ENCODE results near the gene RFX8.
"Not testable (repeated sequence)": the region's sequence is repeated elsewhere in the genome, so short reads cannot be mapped to it uniquely, and the experiment has no call there.

The RFX8 gene

DNA sequence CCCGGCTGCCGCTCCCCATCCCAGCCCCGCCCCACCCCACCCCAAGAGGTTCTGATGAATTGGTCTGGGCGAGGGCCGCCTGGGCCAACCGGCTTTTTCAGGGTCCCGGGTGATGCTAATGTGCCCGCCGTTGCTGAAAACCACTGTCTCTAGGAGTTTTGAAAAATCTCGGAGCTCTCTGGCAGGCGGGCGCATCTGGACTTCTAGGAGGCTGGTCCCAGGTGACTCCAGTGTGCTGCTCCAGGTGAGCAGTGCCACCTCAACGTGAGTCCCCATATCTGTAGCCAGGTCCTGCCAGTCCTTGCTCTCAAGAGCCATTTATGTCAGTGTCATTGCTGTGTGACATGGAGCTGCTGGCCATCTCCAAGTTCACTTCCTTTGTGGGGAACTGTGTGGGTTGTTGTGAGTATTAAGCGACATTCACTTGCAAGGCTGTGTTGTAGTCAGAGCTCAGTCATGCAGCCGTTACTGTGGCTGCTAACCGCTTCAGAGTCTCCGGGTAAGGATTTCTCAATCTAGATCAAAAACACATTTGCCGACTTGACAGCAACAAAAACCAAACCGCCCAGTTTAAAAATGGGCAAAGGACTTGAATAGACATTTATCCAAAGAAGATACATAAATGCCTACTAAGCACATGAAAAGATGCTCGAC is at the start of gene RFX8:
Gene RFX8, minus strand, starts transcription at position 382 of the 654 bp plus-strand sequence. CDS start 8,264 bp downstream, outside the sequence.
- no peak for DNase-seq

- no peak for DNase-seq
These were observed 46.6 kb upstream of the RFX8 start for GRCh38 chr2:101521487-101521886.

DNA sequence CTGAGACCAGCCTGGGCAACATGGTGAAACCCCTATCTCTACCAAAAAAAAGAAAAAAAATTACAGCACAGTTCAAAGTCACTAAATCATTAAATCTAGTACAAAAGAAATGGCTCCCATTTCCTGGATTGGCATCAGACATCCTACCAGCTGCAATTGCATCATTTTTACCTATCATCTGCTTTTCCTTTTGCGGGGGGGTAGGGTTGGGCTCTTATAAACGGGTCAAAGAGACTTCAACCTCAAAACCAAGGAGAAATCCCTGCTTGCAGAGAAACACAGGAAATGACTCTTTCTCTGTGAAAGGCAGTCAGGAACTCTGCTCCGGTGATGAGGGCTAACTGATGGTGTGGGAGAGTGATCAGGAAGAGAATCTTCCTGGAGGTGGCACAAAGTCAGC is 45.3 kb upstream of the RFX8 start:
- no peak for DNase-seq

DNA sequence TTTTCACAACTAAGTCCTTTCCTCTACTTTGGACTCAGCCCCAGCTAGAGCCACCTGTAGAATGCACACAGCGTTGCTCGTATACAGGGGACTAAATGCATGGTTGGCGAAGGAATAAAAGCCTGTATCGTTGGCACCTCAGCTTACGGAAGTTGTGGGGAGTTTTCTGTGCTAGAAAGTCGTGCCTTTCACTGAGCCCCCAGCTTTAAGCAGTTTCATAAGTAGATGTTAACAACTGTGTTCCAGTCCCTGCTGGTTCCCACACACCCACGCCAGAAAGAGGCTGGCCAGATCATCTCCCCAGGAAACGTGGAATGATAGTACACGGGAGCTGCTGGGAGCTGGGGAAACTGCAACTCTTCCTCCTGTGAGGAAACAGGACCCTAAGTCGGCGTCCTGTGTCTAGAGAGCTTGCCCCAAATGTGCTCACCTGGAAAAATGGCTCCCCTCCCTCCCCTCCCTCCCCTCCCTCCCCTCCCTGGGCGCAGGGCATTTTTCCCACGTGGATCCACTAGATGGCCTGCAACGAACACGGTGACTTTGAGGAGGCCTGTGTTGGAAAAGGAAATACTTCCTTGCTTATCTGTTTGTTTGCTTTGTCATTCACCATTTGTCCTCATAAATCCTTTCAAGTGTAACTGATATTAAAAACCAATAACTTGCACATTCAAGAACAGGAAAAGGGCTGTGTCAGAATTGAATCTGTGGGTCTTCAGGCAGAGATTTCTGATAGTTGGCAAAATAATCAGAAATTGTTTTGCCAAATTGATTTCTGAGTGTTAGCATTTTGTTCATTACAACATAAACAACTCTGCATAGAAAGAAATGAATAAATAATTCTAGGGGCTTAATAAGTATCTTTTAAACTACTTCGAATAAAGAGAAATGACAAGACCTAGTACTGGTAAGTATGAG is 43.9 kb upstream of the RFX8 start:
- DNase-seq, result peak; percentile 12

DNA sequence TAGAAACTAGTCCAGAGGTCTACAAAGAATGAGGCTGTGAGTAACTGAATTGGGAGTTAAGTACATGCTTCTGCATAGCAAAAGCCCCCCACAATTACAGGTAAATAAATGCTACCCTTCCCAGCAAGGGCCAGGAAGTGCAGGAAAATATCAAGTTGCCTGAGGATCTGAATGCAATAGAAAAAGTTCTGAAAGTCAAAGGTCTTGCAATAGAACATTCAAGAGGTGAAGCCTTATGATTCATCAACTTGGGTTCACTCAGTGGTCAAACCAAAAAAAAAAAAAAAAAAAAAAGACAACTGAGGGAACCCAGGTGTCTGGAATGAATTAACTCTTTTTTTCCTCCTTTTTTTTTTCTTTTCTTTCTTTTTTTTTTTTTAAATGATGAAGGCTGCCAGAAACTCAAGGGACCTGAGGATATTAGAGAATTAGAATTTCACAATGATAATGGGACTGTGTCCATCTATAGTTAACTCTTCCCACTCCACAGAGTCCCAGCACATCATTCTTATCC is 42.9 kb upstream of the RFX8 start:
- no peak for DNase-seq

- no peak for DNase-seq
These were observed 42.1 kb upstream of the RFX8 start for GRCh38 chr2:101516823-101517690.

- DNase-seq, result no peak
These were observed 41.4 kb upstream of the RFX8 start for GRCh38 chr2:101516349-101516748.

- no peak for DNase-seq
These were observed 40.6 kb upstream of the RFX8 start for GRCh38 chr2:101515477-101515876.

DNA sequence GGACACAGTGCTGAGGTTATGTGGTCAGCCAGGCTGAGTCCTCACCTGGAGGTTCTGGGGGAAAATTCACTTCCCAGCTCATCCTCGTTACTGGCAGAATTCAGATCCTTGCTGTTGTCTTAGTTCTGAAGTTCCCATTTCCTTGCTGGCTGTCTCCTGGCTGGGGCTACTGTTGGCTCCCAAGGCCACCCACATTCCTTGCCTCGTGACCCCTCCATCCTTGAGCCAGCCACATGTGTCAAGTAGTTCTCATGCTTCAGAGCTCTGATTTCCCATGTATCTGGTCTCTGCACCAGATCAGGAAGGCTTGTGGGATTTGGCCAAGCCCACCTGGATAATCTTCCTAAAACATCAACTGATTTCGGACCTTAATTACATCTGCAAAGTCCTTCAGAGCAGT is 38.1 kb upstream of the RFX8 start:
- DNase-seq, result no peak

DNA sequence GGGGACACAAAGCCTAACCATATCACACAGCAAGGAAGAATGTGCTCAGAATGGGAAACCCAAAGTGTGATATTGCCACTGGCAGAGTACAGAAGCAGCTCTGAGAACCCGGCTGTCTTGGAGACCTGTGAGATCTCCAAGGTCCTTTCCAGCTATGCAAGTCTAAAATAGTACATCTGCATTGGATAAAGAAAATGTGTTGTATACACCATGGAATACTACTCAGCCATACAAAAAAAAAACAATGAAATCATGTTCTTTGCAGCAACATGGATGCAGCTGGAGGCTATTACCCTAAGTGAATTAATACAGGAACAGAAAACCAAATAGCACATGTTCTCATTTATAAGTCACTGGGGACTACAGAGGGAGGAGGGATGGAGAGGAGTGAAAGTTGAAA is 36.5 kb upstream of the RFX8 start:
- no peak for DNase-seq

DNA sequence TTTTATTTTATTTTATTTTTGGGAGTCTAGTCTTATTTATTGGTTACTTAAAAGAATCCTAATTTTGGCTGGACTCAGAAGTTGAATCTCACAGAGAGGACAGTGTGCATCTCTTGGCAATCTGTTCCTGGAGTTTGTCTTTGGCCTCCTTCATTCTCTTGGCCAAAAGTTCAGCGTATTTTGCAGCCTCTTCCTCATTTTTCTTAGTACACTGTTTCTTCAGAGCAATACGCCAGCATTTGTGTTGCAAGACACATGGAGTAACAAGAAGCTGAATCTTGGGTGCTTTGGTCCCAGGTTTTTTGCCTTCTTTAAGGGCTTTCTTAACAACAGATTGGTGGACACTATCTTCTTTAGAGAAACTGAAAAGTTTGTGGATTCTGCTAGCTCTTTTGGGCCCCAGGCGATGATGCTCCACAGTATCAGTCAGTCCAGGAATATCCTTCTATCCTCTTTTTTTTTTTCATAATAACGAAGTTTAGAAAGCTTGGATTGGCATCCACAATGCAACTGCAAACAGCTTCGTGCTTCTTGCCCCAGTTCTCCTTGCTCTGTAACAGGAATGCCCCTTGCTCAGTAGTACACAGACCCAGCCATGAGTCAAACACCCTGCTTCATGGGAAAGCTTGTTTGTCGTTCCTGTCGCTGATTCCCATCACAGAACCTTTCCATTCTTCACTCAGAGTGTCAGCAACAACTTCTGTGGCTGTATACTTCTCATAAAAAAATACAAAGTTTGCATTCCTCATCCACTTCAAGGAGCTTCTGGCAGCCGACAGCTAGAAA is 34.8 kb upstream of the RFX8 start:
- DNase-seq, result no peak

- no peak for DNase-seq
These were observed 33.7 kb upstream of the RFX8 start for GRCh38 chr2:101508636-101509035.

DNA sequence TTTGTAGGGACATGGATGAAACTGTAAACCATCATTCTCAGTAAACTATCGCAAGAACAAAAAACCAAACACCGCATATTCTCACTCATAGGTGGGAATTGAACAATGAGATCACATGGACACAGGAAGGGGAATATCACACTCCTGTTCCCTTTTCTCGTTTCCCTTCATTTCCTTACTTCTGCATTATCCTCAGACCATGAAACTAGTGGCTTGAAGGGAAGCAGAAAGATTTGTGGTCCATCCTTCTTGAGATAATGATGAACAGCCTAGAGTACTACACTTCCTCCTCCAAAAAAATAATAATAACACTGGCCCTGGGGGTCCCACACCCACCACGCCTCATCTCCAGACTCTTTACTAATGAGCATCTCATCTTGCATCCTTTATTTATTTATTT is 30.4 kb upstream of the RFX8 start:
- not testable (repeated sequence) for DNase-seq

GRCh38 chr2:101504744-101505143 is 29.8 kb upstream of the RFX8 start:
- DNase-seq, result not testable (repeated sequence)

GRCh38 chr2:101502095-101502494 is 27.2 kb upstream of the RFX8 start:
- no peak for DNase-seq

GRCh38 chr2:101501443-101501842 is 26.5 kb upstream of the RFX8 start:
- DNase-seq, result no peak

DNA sequence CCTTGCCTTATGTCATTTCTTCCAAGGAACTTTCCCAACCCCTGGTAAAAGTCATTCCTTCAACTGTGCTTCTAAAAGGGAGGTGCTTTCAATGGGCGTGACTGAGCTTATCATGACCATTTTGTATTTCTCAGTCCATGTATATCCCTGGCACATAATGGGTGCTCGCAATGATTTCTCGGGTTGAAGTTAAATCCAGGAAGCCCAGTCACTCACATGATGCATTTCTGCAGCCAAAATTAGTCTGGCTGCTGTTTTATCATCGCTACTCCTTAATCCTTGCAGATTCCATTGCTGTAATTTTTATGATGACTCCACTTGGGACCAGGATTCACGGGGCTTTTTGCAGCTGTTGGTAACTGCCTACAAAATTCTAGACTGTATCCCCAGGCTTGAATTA is 25.9 kb upstream of the RFX8 start:
- DNase-seq, result no peak

DNA sequence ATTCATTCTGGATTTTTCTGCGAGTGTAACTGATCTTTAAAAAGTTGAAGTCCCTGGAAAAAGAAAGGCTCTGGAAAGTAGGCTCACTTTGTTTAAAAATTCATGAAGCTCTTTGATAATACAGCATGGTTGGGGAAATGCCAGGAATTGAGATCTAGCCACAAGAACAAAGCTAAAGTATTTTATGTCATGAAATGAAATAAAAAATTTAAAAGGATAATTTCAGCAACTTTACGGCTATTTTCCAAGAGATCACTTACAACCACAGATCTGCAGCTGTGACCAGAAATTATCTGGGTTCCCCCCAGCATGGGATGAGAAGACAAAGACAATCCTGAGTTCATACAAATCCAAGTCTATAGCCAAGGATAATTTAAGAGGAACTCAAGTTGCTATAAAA is 25.3 kb upstream of the RFX8 start:
- DNase-seq, result no peak

GRCh38 chr2:101496279-101496678 is 21.4 kb upstream of the RFX8 start:
- no peak for DNase-seq

- no peak for DNase-seq
These were observed 18.1 kb upstream of the RFX8 start for GRCh38 chr2:101492936-101493473.

GRCh38 chr2:101486994-101487393 is 12.1 kb upstream of the RFX8 start:
- DNase-seq, result no peak

GRCh38 chr2:101486258-101486701 is 11.4 kb upstream of the RFX8 start:
- no peak for DNase-seq
